ENCODE data around the gene NOL4L.

The NOL4L gene

GRCh38 chr20:32585011-32585585 lies at the start of gene NOL4L:
TSS of gene NOL4L (minus strand) at chr20:32585333. CDS start at chr20:32584890, 443 bp downstream.
- peak; percentile 72 for DNase-seq (ENCODE audit: low spot score)

- no peak for DNase-seq (ENCODE audit: low spot score)
These were observed 49.1 kb upstream of the NOL4L start for GRCh38 chr20:32634041-32634805.

- DNase-seq (ENCODE audit: low spot score) = no peak
These were observed 47.6 kb upstream of the NOL4L start for GRCh38 chr20:32632461-32633354.

- DNase-seq (ENCODE audit: low spot score) = no peak
These were observed 46.9 kb upstream of the NOL4L start for GRCh38 chr20:32631933-32632460.

- no peak for DNase-seq (ENCODE audit: low spot score)
These were observed 44.7 kb upstream of the NOL4L start for GRCh38 chr20:32629813-32630212.

GRCh38 chr20:32628960-32629530 lies 43.9 kb upstream of the NOL4L start:
- DNase-seq (ENCODE audit: low spot score) = no peak

- no peak for DNase-seq (ENCODE audit: low spot score)
These were observed 41.9 kb upstream of the NOL4L start for GRCh38 chr20:32626859-32627636.

- no peak for DNase-seq (ENCODE audit: low spot score)
These were observed 41.3 kb upstream of the NOL4L start for GRCh38 chr20:32626407-32626806.

GRCh38 chr20:32625996-32626395 lies 40.9 kb upstream of the NOL4L start:
- no peak for DNase-seq (ENCODE audit: low spot score)

- DNase-seq (ENCODE audit: low spot score) = no peak
These were observed 39.7 kb upstream of the NOL4L start for GRCh38 chr20:32624687-32625345.

GRCh38 chr20:32623667-32624157 lies 38.6 kb upstream of the NOL4L start:
- peak; percentile 54 for DNase-seq (ENCODE audit: low spot score)

- DNase-seq (ENCODE audit: low spot score) = no peak
These were observed 37.7 kb upstream of the NOL4L start for GRCh38 chr20:32622585-32623468.

- DNase-seq (ENCODE audit: low spot score) = no peak
These were observed 36.9 kb upstream of the NOL4L start for GRCh38 chr20:32621891-32622584.

GRCh38 chr20:32621071-32621890 lies 36.1 kb upstream of the NOL4L start:
- DNase-seq (ENCODE audit: low spot score) = peak; percentile 57

- no peak for DNase-seq (ENCODE audit: low spot score)
These were observed 34.5 kb upstream of the NOL4L start for GRCh38 chr20:32619586-32619985.

- DNase-seq (ENCODE audit: low spot score) = no peak
These were observed 29.6 kb upstream of the NOL4L start for GRCh38 chr20:32614772-32615171.

- no peak for DNase-seq (ENCODE audit: low spot score)
These were observed 29.2 kb upstream of the NOL4L start for GRCh38 chr20:32614303-32614702.

Data from iPS-NIHi11 (cell line).